ENCODE results near the gene SCN4A. TPM values are rescaled to one million over a fixed set of nuclear protein-coding genes. Genes with fewer than 3 reads are reported as not detected.
"Not testable (repeated sequence)": the region's sequence is repeated elsewhere in the genome, so short reads cannot be mapped to it uniquely, and the experiment has no call there.

SCN4A gene
- total RNA-seq, 1 experiment from 2014 or later = 6.8 TPM

DNA sequence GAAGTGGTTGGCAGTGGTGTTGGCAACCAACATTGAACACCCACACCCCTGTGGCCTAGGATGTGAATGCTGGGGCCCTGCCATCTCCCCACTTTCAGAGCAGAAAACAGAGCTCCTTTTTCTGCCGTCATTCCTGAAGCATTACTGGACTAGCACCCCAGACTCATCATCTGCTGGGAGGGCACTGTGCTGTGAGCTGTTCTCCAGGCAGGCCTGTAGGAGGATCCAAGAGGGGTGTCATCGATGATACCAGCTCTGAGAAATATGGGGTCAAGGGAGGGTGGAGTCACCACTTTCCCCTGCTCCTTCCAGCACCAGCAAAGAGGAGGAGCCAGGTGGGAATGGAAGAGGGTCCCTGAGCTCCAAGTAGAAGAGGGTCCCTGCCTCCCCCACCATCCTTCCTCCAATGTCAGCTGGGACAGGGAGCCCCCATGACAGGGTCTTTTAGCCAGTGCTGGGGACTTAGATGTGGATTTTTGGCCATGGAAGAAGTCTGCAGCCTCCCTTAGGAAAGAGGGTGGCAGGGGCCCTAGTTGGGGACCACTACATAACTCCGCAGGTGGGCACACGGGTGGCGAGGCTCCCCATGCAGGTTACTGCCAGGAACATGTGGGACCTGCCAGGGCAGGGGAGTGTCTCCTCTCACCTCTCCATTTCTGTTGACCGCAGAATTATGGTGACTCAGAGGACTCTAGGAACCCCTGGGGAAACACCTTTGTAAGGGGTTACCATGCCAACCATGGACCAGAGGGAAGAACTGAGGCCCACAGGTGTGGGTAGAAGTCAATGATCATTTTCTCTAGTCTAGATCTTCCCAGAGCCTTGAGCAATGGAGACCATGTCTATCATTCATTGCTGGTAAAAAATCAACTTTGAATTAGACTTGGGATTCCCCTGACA lies 73.6 kb downstream of the SCN4A start:
- DNase-seq; H3K27me3 ChIP-seq (ENCODE audit: control insufficient read depth, insufficient read depth, low read length); H3K4me3 ChIP-seq (ENCODE audit: insufficient read depth, low read depth, low read length); H3K36me3 ChIP-seq (replicated peaks; ENCODE audit: control insufficient read depth, insufficient read depth, low read length): not testable (repeated sequence)

GRCh38 chr17:63896524-63897354 lies 76.0 kb downstream of the SCN4A start, which contains the start of gene CSH1:
CSH1 (minus strand) TSS chr17:63896574; CDS start chr17:63896511, 63 bp downstream.
- not testable (repeated sequence) for H3K4me3 ChIP-seq (ENCODE audit: insufficient read depth, low read depth, low read length); H3K27me3 ChIP-seq (ENCODE audit: control insufficient read depth, insufficient read depth, low read length); DNase-seq; H3K36me3 ChIP-seq (replicated peaks; ENCODE audit: control insufficient read depth, insufficient read depth, low read length)

DNA sequence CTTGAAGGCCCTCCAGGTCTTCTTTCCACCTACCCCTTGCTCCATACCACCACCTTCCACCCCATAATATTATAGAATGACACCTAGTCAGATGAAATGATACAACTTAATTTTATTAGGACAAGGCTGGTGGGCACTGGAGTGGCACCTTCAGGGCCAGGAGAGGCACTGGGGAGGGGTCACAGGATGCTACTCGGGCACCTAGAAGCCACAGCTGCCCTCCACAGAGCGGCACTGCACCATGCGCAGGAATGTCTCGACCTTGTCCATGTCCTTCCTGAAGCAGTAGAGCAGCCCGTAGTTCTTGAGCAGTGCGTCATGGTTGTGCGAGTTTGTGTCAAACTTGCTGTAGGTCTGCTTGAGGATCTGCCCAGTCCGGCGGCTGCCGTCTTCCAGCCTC lies 77.9 kb downstream of the SCN4A start:
- DNase-seq; H3K36me3 ChIP-seq (replicated peaks; ENCODE audit: control insufficient read depth, insufficient read depth, low read length); H3K27me3 ChIP-seq (ENCODE audit: control insufficient read depth, insufficient read depth, low read length); H3K4me3 ChIP-seq (ENCODE audit: insufficient read depth, low read depth, low read length): not testable (repeated sequence)

DNA sequence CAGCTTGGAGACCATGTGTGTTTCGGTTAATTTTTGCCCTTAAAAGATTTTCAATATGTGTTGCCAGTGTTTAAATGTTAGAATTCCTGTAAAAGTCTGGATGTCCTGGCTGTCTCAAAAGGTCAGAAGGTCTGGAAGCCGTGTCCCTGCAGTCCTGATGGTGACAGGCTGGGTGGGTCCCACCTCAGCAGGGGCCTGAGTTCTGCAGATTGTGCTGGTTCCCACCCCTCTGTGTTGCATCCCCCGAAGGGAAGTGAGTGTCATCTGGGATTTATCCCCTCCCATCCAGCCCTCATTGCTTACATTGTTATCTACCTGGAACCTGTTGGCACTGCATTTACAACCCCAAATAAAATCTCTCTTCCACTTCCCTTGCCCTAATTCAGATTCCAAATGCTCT lies 78.7 kb downstream of the SCN4A start:
- not testable (repeated sequence) for DNase-seq; H3K4me3 ChIP-seq (ENCODE audit: insufficient read depth, low read depth, low read length); H3K36me3 ChIP-seq (replicated peaks; ENCODE audit: control insufficient read depth, insufficient read depth, low read length); H3K27me3 ChIP-seq (ENCODE audit: control insufficient read depth, insufficient read depth, low read length)

DNA sequence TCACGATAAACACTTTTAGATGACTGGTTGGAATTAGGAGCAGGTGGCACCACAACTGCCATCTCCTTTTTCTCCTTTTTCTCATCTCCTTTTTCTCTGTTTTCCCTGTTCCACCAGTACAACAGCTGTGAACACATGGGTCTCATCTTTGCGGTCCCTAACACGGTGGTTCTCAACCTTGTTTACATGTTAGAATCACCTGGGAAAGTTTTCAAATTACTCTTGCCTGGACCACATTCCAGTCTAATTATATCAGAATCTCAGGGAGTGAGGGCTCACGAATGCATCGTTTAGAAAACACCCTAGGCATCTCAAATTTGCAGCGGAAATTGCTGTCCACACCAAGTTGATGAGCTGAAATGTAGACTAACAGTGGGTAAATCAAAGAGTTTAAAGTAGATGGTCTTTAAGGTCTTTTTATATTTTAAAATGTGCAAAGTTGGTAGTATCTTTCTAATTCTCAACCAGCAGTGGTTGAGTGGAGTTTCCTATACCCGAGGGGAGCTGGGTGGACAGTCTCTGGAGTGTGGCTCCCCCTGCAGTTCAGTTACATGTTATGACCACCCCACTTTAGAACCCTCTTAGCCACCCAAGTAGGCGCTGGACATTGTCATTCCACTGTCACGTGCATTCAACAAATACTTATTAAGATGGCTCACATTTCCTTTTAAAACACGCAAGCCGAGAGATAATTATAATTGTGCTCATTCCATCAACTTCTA lies 80.2 kb downstream of the SCN4A start:
- H3K36me3 ChIP-seq (replicated peaks; ENCODE audit: control insufficient read depth, insufficient read depth, low read length); H3K4me3 ChIP-seq (ENCODE audit: insufficient read depth, low read depth, low read length); H3K27me3 ChIP-seq (ENCODE audit: control insufficient read depth, insufficient read depth, low read length): not testable (repeated sequence)
- DNase-seq = peak; percentile 46

- peak; percentile 42 for DNase-seq
- not testable (repeated sequence) for H3K27me3 ChIP-seq (ENCODE audit: control insufficient read depth, insufficient read depth, low read length); H3K4me3 ChIP-seq (ENCODE audit: insufficient read depth, low read depth, low read length); H3K36me3 ChIP-seq (replicated peaks; ENCODE audit: control insufficient read depth, insufficient read depth, low read length)
These were observed 83.5 kb downstream of the SCN4A start for GRCh38 chr17:63889026-63889848.

Other genes starting within 250 kb of the SCN4A start
- 28.5 and 33.4 TPM in 2 replicates for gene STRADA, start 231.1 kb downstream of the SCN4A start, total RNA-seq (2014; rRNA removed; shearing (Covaris generic))
- gene CCDC47, start 199.3 kb downstream of the SCN4A start, total RNA-seq (2014; rRNA removed; shearing (Covaris generic)) = 30.6 and 36.4 TPM in 2 replicates
- gene DDX42, start 198.7 kb downstream of the SCN4A start, total RNA-seq (2014; rRNA removed; shearing (Covaris generic)) = 34.5 and 41.8 TPM in 2 replicates
- 29.9 and 34.9 TPM in 2 replicates for gene PSMC5, start 145.5 kb downstream of the SCN4A start, total RNA-seq (2014; rRNA removed; shearing (Covaris generic))
- gene FTSJ3, start 145.3 kb downstream of the SCN4A start, total RNA-seq (2014; rRNA removed; shearing (Covaris generic)) = 30.0 and 54.1 TPM in 2 replicates
- 141 and 144 TPM in 2 replicates for gene SMARCD2, start 130.2 kb downstream of the SCN4A start, total RNA-seq (2014; rRNA removed; shearing (Covaris generic))
- not detected in 2 replicates for gene CSH2, start 99.2 kb downstream of the SCN4A start, total RNA-seq (2014; rRNA removed; shearing (Covaris generic))
- gene GH2, start 91.0 kb downstream of the SCN4A start, total RNA-seq (2014; rRNA removed; shearing (Covaris generic)) = not detected in 2 replicates
- 0.30 TPM in 1 of 2 replicates, not detected in the other for gene CSH1, start 76.3 kb downstream of the SCN4A start, total RNA-seq (2014; rRNA removed; shearing (Covaris generic))
- not detected in 2 replicates for gene CSHL1, start 61.7 kb downstream of the SCN4A start, total RNA-seq (2014; rRNA removed; shearing (Covaris generic))
- gene GH1, start 54.1 kb downstream of the SCN4A start, total RNA-seq (2014; rRNA removed; shearing (Covaris generic)) = not detected in 2 replicates
- gene CD79B, start 40.6 kb downstream of the SCN4A start, total RNA-seq (2014; rRNA removed; shearing (Covaris generic)) = 2.4 and 2.6 TPM in 2 replicates
- 0.52 and 0.63 TPM in 2 replicates for gene PRR29, start 25.4 kb upstream of the SCN4A start, total RNA-seq (2014; rRNA removed; shearing (Covaris generic))
- gene ICAM2, start 47.7 kb upstream of the SCN4A start, total RNA-seq (2014; rRNA removed; shearing (Covaris generic)) = 0.11 and 0.59 TPM in 2 replicates
- 1.8 and 2.3 TPM in 2 replicates for gene ERN1, start 157.2 kb upstream of the SCN4A start, total RNA-seq (2014; rRNA removed; shearing (Covaris generic))